ENCODE measurements around the gene DLG1.

GRCh38 chr3:197262709-197263108 lies 35.7 kb downstream of the DLG1 start:
- TF ChIP-seq EP300 (IDR thresholded peaks at IDR 0.05; ENCODE audit: borderline replicate concordance): no peak
- TF ChIP-seq ZBTB7A (IDR thresholded peaks at IDR 0.05; ENCODE audit: low read depth): no peak
- TF ChIP-seq, protein P1, sequence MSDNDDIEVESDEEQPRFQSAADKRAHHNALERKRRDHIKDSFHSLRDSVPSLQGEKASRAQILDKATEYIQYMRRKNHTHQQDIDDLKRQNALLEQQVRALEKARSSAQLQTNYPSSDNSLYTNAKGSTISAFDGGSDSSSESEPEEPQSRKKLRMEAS (IDR thresholded peaks at IDR 0.05): no peak
- no peak for TF ChIP-seq RAD21 (IDR thresholded peaks at IDR 0.05; ENCODE audit: low read depth)
